A673 (cell line): ENCODE results near the gene CDO1.

Experiments
- EZH2 ChIP-seq: fragments of 200-600 bp; sonication (generic); IDR thresholded peaks from 2 replicates; pipeline ENCODE4 v1.6.1; 2017; ENCODE audit warnings: borderline replicate concordance, low read depth, mild to moderate bottlenecking, mixed read lengths, antibody characterized with exemption, low read length; ENCODE audit not compliant: poor library complexity, severe bottlenecking
- TF ChIP-seq, protein P1 (sequence below): fragments of 300-800, 200-600 bp; sonication (generic); conservative IDR thresholded peaks from 2 replicates; pipeline ENCODE4 v1.5.1; 2017; ENCODE audit warnings: low read depth, mild to moderate bottlenecking, antibody characterized with exemption, low read length, moderate library complexity, mixed read lengths

DNA sequence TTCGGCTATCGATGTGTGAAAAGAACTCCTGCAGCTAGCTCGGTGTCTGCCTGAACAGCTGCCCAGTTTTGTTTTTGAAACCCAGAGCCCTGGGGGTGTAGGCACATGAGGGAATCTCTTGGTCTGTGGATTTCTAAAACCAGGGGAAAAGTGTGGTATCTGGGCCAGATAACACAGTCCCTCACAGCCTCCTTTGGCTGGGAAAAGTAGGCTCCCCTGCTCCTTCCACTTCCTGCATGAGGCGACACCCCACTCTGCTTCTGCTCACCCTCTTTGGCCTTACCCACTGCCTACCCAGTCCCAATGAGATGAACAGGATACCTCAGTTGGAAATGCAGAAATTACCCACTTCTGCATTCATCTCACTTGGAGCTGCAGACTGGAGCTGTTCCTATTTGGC lies 9.5 kb upstream of the CDO1 start:
- TF ChIP-seq, protein P1, sequence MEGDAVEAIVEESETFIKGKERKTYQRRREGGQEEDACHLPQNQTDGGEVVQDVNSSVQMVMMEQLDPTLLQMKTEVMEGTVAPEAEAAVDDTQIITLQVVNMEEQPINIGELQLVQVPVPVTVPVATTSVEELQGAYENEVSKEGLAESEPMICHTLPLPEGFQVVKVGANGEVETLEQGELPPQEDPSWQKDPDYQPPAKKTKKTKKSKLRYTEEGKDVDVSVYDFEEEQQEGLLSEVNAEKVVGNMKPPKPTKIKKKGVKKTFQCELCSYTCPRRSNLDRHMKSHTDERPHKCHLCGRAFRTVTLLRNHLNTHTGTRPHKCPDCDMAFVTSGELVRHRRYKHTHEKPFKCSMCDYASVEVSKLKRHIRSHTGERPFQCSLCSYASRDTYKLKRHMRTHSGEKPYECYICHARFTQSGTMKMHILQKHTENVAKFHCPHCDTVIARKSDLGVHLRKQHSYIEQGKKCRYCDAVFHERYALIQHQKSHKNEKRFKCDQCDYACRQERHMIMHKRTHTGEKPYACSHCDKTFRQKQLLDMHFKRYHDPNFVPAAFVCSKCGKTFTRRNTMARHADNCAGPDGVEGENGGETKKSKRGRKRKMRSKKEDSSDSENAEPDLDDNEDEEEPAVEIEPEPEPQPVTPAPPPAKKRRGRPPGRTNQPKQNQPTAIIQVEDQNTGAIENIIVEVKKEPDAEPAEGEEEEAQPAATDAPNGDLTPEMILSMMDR: no peak
- TF ChIP-seq EZH2: no peak
